Activated T-cell treated with anti-CD3 and anti-CD28 coated beads, Interleukin-2, amount 50 U/mL, for 48 hours (primary cell): Measurements from ENCODE around the gene TRMT10A.
"Not testable (repeated sequence)": the region's sequence is repeated elsewhere in the genome, so short reads cannot be mapped to it uniquely, and the experiment has no call there.

ENCODE experiments used
- DNase-seq, 2 experiments: peaks; one replicate each; pipeline ENCODE4 v3.0.0-alpha.2; 2020

Gene TRMT10A

GRCh38 chr4:99540277-99540939, 23.4 kb downstream of the TRMT10A start:
- no peak for DNase-seq

- DNase-seq: no peak
Observed at GRCh38 chr4:99537674-99538073, 26.2 kb downstream of the TRMT10A start.

- no peak for DNase-seq
Observed at GRCh38 chr4:99536848-99537247, 27.0 kb downstream of the TRMT10A start.

- DNase-seq: no peak
Observed at GRCh38 chr4:99536271-99536670, 27.6 kb downstream of the TRMT10A start.

- not testable (repeated sequence) for DNase-seq
Observed at GRCh38 chr4:99534699-99535098, 29.1 kb downstream of the TRMT10A start.

GRCh38 chr4:99529956-99530355, 33.9 kb downstream of the TRMT10A start:
- no peak for DNase-seq

GRCh38 chr4:99529228-99529627, 34.6 kb downstream of the TRMT10A start:
- DNase-seq: no peak

- DNase-seq: no peak
Observed at GRCh38 chr4:99518601-99519295, 45.1 kb downstream of the TRMT10A start.

GRCh38 chr4:99510721-99511120, 53.1 kb downstream of the TRMT10A start, which contains the start of gene C4orf17:
C4orf17 (plus strand) TSS chr4:99511021; CDS start chr4:99513082, 2,061 bp downstream.
- no peak for DNase-seq

- peak in 1 of 2 experiments; percentile 19 for DNase-seq
Observed at GRCh38 chr4:99507762-99508161, 56.1 kb downstream of the TRMT10A start.

- peak in 1 of 2 experiments; percentile 18 for DNase-seq
Observed at GRCh38 chr4:99507349-99507748, 56.5 kb downstream of the TRMT10A start.

- DNase-seq: no peak
Observed at GRCh38 chr4:99506781-99507180, 57.1 kb downstream of the TRMT10A start.

GRCh38 chr4:99504804-99505502, 58.9 kb downstream of the TRMT10A start:
- no peak for DNase-seq
